Skin of body (tissue), 2 donors: Measurements from ENCODE around the gene AOAH. TPM values are rescaled to one million over a fixed set of nuclear protein-coding genes. Genes with fewer than 3 reads are reported as not detected.

Experiments
- DNase-seq: peaks from one replicate; lab custom pipeline; 2025; lab: John Stamatoyannopoulos, UW
- total RNA-seq: library from RNA; depleted of rRNA; stranded (reverse); fragments of >200 nt; gene quantifications from one replicate; pipeline ENCODE4 v1.2.3, GENCODE V29; 2014

Gene AOAH, protein sequence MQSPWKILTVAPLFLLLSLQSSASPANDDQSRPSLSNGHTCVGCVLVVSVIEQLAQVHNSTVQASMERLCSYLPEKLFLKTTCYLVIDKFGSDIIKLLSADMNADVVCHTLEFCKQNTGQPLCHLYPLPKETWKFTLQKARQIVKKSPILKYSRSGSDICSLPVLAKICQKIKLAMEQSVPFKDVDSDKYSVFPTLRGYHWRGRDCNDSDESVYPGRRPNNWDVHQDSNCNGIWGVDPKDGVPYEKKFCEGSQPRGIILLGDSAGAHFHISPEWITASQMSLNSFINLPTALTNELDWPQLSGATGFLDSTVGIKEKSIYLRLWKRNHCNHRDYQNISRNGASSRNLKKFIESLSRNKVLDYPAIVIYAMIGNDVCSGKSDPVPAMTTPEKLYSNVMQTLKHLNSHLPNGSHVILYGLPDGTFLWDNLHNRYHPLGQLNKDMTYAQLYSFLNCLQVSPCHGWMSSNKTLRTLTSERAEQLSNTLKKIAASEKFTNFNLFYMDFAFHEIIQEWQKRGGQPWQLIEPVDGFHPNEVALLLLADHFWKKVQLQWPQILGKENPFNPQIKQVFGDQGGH
- 5.8 TPM for total RNA-seq

GRCh38 chr7:36723951-36724664, at the start of gene AOAH:
AOAH (minus strand) TSS chr7:36724494; CDS start chr7:36724148, 346 bp downstream.
- peak; percentile 2 for DNase-seq

- no peak for DNase-seq
Observed at GRCh38 chr7:36766451-36766850, 42.2 kb upstream of the AOAH start.

GRCh38 chr7:36765605-36766004, 41.3 kb upstream of the AOAH start:
- DNase-seq = no peak

GRCh38 chr7:36764929-36765328, 40.6 kb upstream of the AOAH start:
- no peak for DNase-seq

GRCh38 chr7:36763132-36763816, 39.0 kb upstream of the AOAH start:
- no peak for DNase-seq

DNA sequence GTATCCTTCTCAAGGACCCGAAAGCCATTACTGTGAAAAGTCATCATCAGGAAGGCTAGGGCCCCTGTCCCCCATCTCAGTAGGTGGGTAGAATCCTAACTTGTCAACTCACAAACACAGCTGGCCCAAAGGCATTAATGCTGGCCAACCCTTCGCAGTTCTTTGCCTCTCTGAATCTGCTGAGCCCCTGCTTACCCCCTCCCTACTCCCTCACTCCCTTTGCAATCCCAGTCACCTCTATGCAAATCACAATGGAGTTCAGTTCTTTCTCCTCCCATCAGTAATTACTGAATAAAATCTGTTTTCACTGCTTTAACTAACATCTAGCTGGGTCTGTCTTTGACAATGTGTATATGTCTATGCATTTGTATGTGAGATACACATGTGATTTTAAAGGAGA, 38.1 kb upstream of the AOAH start:
- DNase-seq = no peak

DNA sequence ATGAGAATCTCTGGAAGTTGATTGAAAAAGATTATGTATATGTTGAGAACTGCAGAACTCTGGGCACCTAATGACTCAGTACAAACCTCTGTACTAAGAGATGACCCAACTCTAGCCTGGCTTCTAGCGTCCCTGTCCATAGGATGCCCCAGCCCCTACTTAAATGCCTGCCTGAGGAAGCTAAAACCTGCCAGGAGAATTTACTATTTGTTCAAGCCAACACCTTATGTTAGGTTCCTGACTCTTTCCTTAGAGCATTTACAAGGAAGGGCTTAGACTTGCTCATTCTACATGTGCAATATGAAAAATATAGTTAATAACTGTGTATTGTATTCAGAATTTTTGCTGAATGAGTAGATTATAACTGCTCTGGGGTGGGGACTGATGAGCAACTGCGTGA, 37.5 kb upstream of the AOAH start:
- DNase-seq = no peak

GRCh38 chr7:36760856-36761762, 36.8 kb upstream of the AOAH start:
- no peak for DNase-seq

DNA sequence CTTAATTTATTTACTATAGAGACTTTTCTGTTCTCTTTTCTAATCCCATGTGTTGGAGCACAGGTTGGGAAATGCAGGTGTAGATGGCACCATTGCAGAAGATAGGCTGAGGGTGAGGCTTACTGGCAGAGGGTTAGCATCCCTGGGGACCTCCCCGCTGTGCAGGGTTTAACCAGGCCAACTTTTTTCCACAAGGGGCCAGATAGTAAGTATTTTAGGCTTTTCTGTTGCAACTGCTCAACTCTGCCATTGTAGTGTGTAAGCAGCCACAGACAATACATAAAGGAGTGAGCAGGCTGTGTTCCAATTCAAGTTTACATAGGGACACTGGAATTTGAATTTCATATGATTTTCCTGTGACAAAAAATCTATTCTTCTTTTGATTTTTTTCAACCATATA, 34.6 kb upstream of the AOAH start:
- DNase-seq = no peak

- DNase-seq = no peak
Observed at GRCh38 chr7:36755484-36755883, 31.2 kb upstream of the AOAH start.

GRCh38 chr7:36752026-36752711, 27.9 kb upstream of the AOAH start:
- no peak for DNase-seq

DNA sequence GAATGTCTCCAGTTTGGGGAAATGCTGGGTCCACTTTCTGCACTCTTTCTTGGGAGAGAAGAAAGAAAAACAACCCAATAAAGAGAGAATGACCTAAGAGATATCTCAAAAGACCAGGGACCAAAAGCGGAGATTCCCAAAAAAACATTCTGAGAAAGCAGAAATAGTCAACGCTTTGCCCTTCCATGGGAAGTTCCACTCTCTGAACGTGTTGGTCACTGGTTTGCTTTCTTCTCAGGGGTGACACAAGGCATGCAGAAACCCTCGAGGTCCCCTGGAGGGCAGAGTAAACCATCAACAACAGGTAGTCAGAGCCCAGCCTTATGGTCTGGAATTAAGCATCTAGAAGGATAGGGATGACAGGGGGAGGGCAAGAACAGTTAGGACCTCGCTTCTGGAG, 26.2 kb upstream of the AOAH start:
- no peak for DNase-seq

DNA sequence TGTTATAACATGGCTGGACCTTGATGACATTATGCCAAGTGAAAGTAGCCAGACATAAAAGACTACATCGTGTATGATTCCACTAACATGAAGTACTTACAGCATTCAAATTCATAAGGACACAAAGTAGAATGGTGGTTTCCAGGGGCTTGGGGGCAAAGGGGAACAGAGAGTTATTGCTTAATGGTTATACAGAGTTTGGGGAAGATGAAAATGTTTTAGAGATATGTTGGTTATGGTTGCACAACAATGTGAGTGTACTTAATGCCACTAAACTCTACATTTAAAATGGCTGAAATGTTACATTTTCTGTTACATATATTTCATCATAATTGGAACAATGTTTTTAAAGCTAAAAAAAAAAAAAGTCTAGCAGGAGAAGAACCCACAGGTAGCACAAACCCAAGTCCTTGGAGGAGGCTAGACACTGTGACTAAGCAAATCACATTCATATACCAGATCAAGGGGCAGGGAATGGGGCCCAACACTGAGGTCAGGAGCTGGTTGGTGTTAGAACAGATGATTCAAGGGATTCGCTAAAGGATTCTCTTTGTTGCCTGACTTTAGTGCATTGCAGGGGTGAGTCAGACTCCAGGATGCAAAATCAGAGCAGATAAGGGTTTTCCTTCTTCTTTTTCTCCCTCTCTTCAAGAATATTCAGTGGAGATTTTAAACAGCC, 25.1 kb upstream of the AOAH start:
- no peak for DNase-seq

DNA sequence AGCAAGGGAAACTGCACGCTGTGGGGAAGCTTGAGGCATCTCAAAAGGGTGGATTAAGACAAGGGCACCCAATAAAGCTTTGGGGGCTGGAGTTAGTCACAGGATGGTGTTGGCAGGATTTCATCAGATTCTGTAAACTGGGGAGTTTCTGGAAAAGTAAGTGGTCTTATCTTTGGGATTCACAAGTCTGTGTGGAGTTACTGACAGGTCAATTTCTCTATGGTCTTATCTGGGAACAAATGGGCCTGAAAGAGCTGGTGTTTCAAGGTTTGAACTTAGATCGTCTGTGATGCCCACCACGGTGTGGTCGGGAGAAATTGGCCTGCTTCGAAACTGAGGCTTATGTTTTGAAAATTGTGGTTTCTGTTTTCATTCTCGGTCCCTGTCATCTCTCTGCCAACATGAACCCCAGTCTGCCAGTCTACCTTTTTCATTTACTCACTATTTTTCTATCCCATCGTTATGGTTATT, 23.8 kb upstream of the AOAH start:
- no peak for DNase-seq

- DNase-seq = no peak
Observed at GRCh38 chr7:36747280-36748016, 23.2 kb upstream of the AOAH start.

- DNase-seq = no peak
Observed at GRCh38 chr7:36746347-36746746, 22.1 kb upstream of the AOAH start.

DNA sequence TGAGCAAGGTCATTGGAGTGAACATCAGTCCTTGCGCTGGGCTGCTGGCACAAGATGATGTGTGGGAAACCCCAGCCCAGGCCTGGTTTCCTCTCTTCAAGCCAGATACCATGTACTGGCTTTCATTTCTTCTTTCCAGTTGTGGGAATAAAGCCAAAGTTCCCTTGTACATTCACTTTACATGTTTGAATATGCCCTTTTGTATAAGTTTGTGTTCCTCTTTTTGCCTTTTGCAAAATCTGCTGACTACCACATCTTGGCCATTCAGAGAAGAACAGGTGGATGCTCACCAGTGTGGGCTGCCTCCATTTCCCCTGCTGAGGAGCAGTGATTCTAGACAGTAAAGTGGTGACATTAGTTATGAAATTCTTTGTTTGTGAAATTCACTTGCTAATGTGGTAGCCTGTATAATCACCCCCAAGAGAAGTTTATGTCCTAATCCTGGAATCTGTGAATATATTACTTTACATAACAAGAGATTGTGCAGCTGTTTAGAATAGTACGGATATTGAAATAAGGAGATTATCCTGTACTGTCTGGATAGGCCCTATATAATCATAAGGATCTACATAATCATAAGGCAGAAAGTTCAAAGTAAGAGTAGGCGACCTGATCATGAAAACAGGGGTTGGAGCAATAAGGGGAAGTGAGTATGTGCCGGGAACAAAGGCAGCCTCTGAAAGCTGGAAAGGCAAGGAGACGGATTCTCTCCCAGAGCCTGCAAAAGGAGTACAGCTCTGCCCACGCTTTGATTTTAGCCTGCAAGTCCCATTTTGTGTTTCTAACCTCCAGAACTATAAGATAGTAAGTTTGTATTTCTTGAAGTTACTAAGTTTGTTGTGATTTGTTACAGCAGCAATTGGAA, 18.8 kb upstream of the AOAH start:
- no peak for DNase-seq

- no peak for DNase-seq
Observed at GRCh38 chr7:36741866-36742265, 17.6 kb upstream of the AOAH start.
